HG03280 (cell line): Measurements from ENCODE around the gene CLK3.
A peak's percentile ranks its signal among the peaks of the same experiment; 100 is the strongest.

Experiments
- ATAC-seq: cut with Tn5 transposase; IDR thresholded peaks from one replicate; pipeline ENCODE4 v1.9.1; 2021; ENCODE audit warnings: mild to moderate bottlenecking, moderate library complexity; ENCODE audit not compliant: unreplicated experiment

The CLK3 gene

DNA sequence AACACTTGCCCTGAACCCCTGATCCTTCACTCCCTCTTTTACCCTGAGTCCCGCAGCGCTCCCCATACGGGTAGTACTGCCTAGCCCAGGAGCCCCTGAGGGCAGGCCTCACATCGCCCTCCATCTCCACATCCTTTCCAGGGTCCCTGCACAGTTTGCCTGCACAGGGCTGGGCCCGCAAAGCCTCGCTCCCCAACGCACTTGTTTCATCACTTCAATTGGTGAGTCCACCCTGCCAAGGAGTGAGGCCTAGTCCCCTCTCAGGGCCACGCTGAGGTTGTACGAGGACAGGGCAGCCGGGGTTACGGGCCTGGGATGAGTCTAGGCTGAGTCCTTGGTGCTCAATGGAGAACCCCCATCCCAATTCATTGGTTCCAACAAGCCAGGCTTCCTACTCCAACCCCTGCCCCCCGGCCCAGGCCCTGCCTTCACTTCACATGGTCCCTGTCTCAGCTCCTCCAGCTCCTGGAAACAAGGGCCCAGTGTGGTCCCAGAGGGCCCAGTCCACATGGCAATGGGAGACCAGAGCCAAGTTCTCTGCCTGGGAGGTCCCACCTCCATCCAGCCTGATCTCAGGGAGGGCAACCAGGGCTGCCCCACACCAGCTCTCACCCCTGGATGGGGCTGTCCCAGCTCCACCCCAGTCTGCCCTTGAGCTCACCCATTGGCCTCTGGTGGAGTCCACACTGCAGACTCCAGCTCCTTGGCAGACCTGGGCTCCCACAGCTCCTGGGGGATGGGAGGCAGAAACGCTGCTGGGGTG lies 12.4 kb upstream of the CLK3 start:
- ATAC-seq, result no peak

DNA sequence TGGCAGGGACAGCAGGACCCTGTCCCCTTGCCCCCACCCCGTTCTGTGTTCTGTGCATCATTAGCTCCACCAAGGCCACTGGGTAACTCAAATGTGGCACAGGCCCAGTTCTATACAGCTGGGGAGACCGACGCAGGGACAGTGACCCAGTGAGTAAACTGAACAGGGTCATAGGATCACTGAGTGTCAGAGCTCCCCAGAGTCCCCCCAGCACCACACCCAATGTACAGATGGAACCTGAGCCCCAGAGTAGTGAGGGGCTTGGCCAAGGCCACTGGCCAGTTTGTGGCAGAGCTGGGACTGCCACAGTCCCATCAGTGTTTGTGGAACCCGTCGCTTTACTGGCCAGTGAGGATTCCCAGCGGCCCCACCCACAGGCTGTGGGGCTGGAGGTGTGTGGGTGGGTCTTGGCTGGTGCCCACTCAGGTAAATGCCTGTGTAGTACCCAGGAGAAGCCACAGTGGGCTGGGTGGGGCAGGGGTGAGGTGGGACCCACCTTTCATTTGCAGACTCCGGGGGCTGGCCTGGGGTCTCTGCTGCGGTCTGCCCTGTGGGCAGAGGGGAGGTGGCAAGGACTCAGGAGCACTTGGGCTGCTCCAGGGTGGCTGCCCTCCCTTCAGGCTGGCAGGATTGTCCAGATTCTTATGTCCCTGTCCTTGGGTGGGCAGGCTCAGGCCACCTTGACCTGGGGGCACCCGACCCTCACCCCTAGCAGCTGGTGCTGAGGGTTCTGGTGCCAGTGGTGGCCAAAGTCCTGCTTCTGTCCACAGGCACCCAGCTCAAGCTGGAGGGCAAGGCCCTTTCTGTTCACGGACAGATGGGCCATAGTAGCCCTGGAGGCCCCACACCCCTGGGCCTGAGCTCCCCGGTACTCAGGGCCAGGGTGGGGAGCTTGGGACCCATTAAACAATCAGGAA lies 11.6 kb upstream of the CLK3 start:
- no peak for ATAC-seq

DNA sequence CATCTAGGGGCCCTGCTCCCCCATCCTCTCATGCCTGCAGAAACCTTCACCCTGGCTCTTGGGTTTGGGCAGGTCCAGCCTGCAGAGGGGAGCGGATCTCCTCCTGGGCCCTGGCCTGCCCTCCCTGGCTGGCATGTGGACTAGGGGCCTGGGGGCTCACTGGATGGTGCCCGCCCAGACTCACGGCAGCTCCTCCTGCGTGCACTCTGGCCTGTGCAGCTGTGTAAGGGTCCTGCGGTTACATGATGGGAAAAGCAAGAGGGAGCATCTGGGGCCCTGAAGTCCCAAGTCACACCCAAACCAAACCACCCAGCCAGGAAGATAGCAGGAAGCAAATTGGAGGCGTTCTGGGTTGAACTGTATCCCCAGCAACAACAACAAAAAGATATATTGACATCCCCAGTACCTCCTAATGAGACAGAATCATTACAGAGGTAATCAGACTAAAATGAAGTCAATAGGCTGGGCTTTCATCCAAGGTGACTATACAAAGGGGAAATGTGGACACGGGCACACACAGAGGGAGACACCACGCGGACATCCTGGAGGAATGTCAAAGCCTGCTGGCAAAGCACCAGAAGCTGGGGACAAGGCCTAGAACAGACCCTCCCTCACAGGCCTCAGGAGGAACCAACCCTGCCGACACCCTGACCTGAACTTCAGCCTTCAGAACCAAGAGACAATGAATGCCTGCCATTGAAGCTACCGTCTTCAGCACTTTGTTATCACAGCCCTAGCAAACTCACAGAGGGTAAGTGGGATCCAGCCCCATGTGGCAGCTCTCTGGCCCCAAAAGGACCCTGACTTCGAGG lies 10.4 kb upstream of the CLK3 start:
- no peak for ATAC-seq

DNA sequence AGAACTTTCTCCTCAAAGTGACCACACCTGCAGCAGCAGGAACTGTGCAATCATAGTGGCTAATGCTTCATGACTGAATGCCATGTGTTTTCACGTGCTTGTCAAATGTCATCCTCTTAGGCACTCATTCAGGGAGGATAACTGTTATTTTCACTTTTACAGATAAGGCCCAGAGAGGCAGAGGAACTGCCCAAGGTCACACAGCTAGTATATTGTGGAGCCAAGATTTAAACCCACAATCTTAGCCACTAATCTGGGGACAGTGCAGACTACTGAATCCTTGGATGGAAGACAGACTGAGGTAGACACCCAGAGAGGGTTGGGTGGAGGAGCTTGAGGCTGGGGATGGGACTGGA lies 9.9 kb upstream of the CLK3 start:
- ATAC-seq, result no peak

DNA sequence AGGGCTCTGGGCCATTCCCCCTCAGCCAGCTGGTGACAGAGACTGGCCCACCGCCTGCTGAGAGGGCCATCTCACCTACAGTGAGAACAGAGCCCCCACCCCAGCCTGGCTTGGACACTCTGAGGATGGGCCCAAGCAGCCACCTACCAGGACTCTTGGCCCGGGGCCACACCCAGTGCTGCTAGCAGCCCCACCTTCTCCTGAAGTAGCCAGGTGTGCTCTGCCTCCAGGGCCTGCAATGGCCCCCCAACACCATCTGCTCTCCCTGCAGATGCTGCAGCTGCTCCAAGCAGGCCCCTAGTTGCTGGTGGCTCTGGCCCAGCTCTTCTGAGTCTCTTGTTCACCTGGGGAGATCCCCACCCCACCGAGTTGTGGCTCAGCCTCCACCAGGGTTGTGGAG lies 6.8 kb upstream of the CLK3 start:
- ATAC-seq, result no peak

DNA sequence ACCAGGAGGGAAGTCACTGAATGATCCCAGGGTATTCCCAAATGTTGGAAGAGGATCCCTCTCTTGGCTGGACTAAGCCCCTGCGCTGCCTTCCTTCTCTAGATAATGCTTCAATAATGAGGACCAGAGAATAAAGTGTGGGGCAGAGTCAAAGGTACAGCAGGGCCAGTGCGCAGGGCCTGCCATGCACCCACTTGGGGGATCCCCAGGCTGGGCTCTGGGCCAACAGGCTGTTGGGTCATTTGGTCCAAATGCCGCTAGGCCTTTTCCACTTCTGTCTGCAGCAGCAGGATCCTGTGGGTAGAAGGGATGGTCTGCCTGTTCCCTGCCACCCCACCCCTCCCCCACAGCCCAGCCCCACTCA lies 5.7 kb upstream of the CLK3 start:
- ATAC-seq, result no peak

DNA sequence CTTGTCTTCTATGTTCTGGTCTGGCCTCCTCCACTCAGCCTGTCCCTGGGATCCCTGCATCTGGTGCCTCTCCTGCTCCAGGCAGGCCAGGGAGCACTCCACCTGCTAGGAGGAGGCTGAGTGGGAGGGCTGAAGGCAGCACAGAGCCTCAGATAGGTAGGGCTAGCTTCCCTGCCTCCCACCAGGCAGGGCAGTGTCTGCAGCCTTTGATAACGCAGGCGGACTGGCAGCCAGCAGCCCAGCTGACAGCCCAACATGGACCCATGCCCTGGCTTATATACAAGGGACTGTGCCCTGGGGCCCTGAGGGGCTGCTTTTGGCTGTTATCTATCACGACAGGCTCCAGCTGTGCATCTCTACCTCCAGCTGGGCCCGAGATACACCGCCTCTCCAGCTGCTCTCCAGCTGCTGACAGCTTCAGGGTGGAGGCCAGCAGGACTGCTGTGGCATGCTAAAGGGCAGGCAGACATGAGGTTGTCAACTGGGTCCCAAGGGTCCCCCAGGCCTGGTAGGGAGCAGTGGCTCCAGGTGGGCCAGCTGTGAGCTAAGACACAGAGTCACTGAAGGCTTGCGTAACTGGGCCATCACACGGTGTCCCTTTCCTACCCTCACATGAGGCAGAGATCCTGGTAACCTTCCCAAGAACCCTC lies 5.2 kb upstream of the CLK3 start:
- no peak for ATAC-seq

DNA sequence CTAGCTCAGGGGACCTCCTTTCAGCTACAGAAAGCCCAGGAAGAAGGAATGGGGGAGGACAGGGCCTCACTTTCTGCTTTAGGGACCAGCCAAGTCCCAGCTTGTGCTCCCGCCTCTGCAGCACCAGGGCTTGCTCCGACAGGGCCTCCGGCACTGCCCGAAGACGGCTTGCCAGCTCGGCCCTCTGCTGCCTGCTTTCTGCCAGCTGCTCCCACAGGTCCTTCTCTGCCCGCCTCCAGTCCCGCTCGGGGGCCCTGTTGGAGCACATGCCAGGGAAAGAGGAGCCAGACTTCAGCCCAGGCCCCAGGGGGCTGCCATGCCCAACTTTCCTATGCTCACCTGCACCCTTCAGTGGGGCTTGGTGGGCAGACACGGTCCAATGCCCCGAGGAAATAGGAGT lies 4.3 kb upstream of the CLK3 start:
- ATAC-seq, result no peak

DNA sequence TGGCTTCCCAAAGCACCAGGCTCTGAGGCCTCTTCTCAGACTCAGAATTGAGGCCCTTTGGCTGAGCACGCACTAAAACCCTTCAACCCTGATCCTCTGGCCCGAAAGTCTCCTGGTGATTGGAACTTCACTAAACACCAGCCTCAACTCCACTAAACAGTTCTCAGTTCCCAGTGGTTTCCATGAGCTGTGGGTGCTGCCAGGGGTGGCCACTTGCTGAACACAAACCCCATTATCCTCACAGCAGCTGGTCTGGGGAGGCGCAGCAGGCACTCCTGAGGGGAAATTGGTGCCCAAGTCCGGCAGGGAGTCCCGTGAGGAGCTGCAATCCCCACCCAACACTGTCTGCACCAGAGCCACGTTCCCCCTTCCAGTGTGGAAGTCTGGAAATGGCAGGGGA lies 3.8 kb upstream of the CLK3 start:
- ATAC-seq, result no peak

DNA sequence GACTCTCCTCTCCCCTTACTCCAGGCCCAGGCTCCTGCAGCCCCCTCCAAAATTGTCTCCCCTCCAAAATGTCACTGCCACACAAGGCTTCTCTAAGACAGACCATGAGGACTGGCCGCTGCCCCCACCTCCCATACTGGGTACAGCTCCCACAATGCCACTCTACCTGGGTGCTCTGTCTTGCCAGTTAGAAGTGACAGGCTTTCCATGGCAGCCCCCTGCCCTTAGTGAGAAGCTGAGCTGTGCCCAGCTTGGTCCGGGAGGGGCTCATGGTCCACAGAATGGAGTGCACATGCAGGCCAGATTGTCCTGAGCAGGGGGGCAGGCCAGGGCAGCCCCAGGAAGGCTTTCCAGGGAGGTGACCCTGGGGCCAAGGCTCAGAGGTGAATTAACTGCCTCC lies 3.0 kb upstream of the CLK3 start:
- ATAC-seq, result no peak

DNA sequence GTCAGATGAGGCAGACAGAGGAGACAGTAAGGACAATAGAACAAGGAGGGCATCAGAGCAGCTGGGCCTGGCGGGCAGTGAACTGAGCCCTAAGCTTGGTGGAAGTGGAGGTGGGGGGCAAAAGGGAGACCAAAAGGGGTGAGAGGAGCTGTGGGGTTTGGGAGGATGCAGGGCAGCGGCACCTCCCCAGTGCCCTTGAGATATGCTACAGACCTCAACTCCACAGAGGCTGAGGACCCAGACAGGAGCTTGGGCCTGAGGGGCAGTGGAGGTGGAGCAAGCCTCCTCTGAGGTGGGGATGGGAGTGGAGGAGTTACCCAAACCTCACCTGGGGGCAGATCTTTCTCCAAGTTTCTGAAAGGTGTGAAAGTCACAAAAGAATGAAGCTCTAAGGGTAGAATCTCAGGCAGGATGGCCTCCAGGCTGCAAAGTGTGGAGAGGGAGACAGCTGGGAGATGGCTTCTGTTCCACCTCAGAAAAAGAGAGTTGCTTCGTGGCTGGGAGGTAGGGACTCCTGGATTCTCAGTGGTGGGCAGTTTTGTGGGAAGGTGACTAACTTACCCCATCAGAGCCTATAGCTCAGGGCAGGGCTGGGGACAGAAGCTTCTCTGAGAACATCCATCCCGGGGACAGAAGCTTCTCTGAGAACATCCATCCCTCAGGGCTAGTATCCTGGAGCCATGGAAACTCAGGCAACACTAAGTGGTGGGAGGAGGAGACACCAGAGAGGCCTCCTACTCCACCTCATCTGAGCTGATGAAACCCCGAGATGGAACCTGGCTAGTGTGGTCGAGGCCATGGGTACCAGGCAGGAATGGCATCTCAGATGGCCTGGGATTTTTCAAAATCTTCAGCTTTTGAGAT lies 2.3 kb upstream of the CLK3 start:
- ATAC-seq, result no peak

DNA sequence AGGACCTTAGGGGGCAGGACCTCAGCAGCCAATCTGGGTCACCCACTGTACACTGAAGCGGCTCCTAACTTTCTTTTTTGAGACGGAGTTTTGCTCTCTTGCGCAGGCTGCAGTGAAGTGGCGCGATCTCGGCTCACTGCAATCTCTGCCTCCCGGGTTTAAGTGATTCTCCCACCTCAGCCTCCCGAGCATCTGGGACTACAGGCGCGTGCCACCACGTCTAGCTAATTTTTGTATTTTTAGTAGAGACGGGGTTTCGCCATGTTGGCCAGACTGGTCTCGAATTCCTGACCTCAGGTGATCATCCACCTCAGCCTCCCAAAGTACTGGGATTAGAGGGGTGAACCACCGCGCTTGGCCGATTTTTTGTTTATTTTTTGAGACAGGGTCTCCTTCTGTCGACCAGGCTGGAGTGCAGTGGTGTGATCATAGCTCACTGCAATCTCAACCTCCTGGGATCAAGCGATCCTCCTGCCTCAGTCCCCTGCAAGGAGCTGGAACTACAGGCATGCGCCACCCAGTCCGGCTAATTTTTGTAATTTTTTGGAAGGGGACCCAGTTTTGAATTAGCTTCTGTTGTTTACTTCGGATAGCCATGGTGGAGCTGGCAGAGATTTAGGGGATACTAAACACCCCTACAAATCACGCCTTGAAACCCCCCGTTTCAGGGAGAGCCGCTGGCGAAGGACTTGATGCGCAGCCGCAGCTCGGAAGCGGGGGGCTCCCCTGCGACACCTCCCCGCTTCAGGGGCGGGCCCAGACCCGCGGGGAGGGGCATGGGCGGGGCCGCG lies 1.5 kb upstream of the CLK3 start:
- no peak for ATAC-seq

DNA sequence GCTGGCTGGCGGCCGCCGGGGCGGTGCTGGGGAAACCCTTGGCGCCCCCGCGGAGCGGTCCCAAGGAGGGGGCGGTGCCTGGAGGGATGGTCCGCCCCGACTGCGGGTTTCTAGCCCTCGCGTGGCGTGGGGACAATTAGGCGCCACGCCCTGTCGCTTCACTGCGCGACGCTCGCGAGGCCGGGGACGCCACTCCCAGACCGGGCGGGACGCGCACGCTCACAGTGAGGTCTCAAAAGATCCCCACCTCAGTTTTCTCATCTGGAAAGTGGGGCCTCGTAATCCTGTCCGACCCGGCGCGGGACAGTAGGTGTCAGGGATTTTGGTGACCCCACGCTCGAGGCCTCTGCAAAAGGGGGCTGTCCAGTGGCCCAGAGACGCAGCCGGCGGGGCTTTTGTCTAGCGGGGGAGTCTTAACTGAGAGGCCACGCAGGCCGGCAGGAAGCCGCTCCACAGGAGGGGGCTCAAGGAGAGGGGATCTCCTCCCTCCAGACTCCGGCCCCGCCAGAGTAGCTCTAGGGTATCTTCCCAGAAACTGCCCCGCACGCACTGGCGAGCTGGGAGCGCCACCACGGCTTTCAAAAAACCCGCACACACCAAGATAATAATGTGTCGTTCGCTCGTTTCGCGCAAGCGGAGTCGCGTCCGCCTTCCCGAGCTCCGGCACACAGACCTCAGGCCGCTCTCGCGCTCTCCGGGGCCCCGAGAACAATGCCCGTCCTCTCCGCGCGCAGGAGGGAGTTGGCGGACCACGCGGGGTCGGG lies 710 bp upstream of the CLK3 start:
- ATAC-seq, result peak; percentile 49

DNA sequence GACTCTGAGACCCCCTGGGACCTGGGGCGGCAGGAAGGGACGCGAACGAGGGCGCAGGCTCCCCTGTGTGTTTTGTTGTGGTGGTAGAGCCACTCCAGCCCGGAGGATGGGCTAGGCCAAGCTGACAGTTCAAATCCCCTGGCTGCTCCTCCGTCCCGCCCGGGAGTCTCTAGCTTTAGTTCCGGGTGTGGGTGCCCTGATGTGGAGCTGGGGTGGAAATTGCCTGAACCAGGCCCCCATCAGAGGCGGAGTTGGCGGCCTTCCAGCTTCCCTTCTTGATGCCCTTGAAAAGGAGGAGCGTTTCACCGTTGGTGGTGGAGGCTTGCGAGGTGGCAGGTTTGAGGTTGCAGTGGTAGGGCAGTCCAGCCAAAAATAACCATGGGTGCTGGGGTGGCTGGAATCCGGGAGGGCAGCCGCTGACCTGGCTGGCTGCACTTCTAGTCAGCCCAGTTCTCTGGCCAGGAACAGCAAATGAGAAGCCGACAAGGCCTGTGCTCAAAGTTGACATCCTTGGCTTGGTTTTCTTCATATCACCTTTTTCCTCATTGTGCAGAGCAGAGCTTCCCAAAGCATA lies 817 bp downstream of the CLK3 start:
- ATAC-seq, result no peak

DNA sequence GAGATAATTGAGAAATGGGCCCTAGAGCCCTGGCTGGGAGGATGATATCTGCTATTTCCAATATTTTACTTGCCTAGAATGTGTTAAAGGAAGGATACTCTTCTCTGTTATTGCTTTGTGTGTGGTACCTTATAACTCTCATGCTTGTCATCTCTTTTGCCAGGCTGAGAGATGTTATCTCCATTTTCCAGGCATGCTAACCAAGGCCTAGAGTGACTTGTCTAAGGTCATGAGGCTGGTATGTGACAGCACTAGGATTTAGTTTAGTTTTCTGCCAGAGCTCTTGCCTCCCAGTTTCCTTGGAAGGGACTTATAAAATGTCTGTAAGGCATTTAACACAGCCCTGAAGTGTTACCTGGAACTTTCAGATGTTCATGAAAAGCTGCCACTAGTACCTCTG lies 1.4 kb downstream of the CLK3 start:
- ATAC-seq, result no peak

DNA sequence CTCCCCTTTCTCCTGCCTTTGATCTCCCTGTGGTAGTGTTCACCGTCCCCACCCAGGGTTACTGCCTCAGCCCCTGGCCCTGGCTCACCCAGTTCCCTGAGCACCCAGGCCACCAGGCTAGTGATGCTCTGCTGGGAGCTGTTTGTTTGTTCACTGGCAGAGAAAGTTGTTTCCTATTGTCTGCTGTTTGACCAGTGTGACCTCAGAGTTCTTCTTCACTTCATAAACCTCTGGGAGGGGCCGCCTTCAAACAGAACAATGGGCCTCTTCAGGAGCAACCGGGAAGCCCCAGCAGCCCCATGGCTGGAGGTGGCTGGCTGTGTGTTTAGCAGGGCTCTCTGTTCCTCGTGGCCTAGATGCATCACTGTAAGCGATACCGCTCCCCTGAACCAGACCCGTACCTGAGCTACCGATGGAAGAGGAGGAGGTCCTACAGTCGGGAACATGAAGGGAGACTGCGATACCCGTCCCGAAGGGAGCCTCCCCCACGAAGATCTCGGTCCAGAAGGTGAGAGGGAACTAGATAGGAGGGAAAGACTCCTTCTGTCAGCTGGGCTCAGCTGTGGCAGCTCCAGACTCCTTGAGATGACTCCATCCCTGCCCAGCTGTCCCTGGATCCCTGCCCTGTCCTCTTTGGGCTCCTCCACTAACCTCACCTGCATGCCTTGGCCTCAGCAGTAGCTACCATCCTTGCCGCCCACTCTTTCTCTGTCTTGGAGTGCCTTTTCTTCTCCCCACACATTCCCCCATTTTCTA lies 3.4 kb downstream of the CLK3 start:
- ATAC-seq, result no peak

DNA sequence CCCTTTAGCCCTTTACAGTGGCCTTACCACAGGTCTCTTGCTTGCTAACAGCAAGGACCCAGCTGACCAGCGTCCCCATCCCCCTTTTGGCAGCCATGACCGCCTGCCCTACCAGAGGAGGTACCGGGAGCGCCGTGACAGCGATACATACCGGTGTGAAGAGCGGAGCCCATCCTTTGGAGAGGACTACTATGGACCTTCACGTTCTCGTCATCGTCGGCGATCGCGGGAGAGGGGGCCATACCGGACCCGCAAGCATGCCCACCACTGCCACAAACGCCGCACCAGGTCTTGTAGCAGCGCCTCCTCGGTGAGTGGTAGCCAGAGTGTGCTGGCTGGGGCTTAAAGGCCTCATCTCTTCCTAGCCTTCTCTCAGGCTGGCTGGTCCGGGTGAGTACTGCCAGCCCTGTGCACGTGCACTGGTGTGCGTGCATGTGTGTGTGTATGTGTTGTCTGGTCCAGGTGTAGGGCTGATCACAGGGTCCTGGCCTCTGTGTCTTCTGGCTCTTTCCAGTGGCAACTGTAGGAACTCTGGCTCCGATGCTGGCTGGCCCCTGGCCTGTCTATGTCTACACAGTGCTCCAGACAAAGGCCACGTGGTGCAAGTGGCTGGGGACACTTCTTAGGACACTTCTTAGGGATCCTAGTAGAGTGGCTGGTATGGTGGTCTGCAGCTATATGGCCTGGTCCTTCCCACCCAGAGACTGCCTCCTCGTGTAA lies 4.4 kb downstream of the CLK3 start:
- ATAC-seq, result no peak
